Measurements from ENCODE around the gene TMEM94.

DNA sequence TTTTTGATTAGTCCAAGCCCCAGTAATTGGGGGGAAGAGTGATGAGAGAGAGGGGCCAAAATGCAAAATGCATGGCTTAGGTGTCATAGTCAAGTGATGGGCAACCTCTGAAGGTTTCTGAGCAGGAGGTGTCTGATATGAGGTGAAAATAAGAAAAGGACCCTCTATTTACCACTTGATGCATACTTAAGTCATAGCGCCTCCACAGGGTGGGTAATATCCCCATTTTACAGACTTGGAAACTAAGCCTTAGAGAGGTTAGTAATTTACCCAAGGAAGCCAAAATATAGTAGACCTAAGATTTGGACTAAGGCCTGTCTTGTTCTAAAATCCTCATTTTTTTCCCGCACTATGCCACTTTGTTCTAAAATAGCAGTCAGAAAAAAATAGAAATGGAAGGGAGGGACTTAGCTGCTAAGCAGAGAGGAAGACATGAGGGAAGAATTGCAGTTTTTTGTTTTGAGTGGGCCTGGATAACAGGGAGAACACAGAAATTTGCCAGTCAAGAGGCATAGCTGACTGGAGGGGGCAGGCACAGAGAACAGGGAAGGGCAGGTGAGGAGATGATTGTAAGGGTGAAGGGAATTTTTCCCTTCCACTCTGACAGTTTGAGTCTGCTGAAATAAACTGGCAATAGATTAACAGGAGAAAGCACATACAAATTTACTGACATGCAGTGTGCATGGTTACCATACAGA, 48.6 kb upstream of the TMEM94 start:
- no peak for TF ChIP-seq POLR2A (IDR thresholded peaks at IDR 0.05)
- TF ChIP-seq, protein P1, sequence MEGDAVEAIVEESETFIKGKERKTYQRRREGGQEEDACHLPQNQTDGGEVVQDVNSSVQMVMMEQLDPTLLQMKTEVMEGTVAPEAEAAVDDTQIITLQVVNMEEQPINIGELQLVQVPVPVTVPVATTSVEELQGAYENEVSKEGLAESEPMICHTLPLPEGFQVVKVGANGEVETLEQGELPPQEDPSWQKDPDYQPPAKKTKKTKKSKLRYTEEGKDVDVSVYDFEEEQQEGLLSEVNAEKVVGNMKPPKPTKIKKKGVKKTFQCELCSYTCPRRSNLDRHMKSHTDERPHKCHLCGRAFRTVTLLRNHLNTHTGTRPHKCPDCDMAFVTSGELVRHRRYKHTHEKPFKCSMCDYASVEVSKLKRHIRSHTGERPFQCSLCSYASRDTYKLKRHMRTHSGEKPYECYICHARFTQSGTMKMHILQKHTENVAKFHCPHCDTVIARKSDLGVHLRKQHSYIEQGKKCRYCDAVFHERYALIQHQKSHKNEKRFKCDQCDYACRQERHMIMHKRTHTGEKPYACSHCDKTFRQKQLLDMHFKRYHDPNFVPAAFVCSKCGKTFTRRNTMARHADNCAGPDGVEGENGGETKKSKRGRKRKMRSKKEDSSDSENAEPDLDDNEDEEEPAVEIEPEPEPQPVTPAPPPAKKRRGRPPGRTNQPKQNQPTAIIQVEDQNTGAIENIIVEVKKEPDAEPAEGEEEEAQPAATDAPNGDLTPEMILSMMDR (IDR thresholded peaks at IDR 0.05): no peak

All from vagina (tissue), 2 donors.